AG04449 (cell line): Measurements from ENCODE around the gene BAAT.

Source experiments
- CTCF ChIA-PET: fragments of 350-600 bp; formaldehyde crosslinking; extraction: SDS; loops from one replicate; lab custom pipeline; 2021; ENCODE audit warnings: antibody characterized with exemption; lab: Yijun Ruan, JAX
- POLR2A ChIA-PET: fragments of 400-600, 350-600 bp; formaldehyde crosslinking; extraction: SDS; loops from one replicate; lab custom pipeline; 2020; ENCODE audit warnings: antibody characterized with exemption, inconsistent platforms; lab: Yijun Ruan, JAX
- DNase-seq: peaks from one replicate; pipeline ENCODE4 v3.0.0-alpha.2; 2010; ENCODE audit warnings: low read depth, low spot score
- H3K4me3 ChIP-seq: 2 replicates; pipeline ENCODE4 v1.5.1; 2011; ENCODE audit warnings: low read depth, mild to moderate bottlenecking, control low read depth, low read length
- TF ChIP-seq, protein P1 (sequence below): IDR thresholded peaks from one replicate; pipeline ENCODE4 v1.5.1; 2011; ENCODE audit warnings: mild to moderate bottlenecking, moderate library complexity, low read length, control low read depth, inconsistent platforms; ENCODE audit not compliant: insufficient read depth; ENCODE audit errors: missing control alignments

BAAT gene

DNA sequence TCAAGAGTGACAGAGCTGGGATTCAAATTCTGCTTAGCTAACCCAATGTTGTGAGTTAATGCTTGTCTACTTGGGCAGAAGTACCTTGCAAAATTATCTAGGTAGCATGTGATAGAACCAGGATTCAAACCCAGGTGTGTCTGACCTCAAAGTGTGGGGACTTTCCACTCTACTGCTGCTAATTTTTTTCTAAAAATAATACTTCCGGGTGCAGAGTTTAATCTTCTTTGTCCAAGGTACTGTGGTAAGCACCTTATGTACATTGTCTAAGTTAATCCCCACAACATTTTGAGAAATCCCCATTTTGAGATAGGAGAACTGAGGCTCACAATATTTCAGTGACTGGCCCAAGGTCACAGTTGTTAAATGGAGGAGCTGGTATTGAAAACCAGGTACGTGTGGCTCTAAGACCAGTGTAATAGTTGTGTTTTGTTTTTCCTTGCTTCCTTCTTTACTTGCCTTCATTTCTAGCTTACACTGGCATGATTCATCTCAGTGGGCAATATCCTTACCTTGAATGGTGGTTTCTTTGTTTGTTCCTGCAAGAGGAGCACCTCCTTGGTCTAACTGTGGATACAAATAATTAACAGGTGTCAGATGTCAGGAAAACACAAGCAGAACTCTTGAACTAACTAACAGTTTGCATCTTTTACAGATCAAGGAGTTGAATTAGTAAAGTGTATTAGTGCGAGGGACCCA is 43.3 kb upstream of the BAAT start:
- TF ChIP-seq, protein P1, sequence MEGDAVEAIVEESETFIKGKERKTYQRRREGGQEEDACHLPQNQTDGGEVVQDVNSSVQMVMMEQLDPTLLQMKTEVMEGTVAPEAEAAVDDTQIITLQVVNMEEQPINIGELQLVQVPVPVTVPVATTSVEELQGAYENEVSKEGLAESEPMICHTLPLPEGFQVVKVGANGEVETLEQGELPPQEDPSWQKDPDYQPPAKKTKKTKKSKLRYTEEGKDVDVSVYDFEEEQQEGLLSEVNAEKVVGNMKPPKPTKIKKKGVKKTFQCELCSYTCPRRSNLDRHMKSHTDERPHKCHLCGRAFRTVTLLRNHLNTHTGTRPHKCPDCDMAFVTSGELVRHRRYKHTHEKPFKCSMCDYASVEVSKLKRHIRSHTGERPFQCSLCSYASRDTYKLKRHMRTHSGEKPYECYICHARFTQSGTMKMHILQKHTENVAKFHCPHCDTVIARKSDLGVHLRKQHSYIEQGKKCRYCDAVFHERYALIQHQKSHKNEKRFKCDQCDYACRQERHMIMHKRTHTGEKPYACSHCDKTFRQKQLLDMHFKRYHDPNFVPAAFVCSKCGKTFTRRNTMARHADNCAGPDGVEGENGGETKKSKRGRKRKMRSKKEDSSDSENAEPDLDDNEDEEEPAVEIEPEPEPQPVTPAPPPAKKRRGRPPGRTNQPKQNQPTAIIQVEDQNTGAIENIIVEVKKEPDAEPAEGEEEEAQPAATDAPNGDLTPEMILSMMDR: no peak
- DNase-seq: no peak
- ChIA-PET CTCF (interaction anchor here (1.9 kb wide), 1 partner anchor 21 kb away, joined by 9 read pairs; no protein-coding TSS in a partner anchor), POLR2A (no interaction called here)
- no peak overlapping the region for H3K4me3 ChIP-seq

DNA sequence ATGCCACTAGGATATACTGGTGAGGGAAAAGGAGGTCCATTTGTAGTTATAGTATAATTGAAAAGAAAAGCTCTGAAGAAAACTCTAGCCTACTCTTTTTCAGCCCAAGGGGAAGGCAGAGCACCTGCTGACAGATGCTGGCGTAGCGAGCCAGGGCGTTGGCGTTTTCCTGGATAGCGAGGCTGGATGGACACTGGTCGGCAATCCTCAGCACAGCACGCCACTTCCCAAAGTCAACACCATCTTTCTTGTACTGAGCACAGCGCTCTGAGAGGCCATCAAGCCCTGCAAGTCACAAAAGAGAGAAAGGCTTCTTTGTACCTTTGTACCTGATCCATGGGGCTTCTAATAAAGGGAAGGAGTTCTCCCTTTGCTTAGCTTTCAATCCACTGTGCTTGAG is 42.6 kb upstream of the BAAT start:
- TF ChIP-seq, protein P1: no peak
- no peak overlapping the region for H3K4me3 ChIP-seq
- CTCF ChIA-PET: interaction anchor here (1.2 to 1.9 kb wide), 2 partner anchors 22 to 102 kb away, joined by 3 to 9 read pairs; no protein-coding TSS in a partner anchor
- no peak for DNase-seq
- POLR2A ChIA-PET: no interaction called here

DNA sequence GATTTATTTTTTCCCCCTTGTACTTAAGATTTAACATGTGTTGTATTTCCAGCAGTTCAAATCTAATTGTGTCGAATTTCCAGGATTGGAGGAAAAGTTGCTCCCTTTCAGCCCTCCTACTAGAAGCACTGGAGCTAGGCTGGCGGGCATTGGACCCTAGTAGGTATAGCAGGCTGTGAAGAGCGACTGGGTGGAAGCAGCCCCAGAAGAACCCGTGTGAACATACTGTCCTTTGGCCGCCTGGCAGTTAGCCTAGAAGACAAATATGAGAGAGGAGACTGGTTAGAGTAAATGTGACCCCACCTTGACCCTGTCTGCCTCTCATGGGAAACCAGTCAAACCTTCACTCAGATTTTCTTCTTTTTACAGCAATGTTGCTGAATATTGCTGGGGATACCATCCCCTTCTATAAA is 36.9 kb upstream of the BAAT start:
- CTCF ChIA-PET: interaction anchor here (2.2 kb wide), 1 partner anchor 37 kb away, joined by 6 read pairs; no protein-coding TSS in a partner anchor

DNA sequence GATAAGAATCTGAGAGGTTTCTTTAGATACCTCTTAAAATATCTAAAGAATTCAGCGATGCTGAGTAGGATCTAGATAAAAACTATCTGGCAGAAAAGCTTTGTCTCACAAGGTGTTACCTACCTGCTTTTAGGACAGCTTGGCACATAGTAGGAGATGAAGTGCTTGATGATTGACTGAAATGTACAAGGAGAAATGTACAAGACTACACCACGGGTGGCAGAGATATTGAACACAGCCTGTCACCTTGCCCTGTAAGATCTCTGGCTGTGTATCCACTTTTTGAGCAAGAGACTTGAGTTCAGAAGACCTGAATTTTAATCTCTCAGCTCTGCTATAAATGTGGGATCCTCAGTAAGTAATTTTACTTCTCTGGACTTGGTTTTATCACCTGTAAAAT is 35.1 kb upstream of the BAAT start:
- TF ChIP-seq, protein P1: no peak
- ChIA-PET POLR2A (interaction anchor here (2.1 kb wide), 1 partner anchor 21 kb away, joined by 9 read pairs; the partner anchor contains the start of genes MRPL50 and ZNF189), CTCF (no interaction called here)
- DNase-seq: no peak
- no peak overlapping the region for H3K4me3 ChIP-seq

More for the DNA sequence above, 36.9 kb upstream of the BAAT start:
- POLR2A ChIA-PET: no interaction called here
- no peak overlapping the region for H3K4me3 ChIP-seq
- TF ChIP-seq, protein P1: no peak
- DNase-seq: no peak

DNA sequence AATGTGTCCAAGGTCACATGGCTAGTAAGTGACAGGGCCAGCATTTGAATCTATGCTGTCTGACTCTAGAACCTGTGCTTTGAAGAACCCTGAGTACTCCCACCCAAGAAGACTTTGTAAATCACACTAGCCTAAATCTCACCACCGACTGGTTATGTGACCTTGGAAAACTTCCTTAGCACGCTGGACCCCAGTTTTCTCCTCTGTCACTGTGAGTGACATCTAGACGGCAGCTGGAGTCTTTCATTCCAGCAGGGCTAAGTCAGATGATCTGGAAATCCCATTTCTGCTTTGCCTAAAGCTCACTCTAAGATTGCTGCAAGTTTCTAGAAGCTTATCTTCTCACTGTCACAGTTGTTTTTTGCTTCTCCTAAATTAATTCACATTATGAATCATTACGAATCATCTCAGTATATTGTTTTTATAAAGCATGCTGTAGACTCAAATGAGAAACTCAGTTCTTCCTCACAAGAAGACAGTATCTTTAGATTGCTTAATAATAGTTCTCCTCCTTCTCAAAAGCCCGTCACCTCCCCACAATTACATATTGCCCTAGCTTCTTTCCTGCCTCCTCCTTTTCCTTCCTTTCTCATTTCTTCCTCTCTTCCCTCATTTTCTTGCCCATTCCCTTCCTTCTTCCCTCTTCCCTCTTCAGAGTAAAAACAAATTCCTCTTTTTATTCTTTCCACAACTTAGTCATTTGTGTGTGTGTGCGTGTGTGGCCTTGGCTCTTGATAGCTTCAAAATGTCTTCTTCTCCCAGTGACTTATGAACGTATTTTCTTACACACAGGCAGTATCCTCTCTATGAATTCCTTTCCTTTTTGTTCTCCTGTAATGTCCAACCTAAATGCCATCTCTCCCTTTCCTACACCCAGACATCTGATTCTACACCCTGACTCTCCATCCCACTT is 34.0 kb upstream of the BAAT start:
- H3K4me3 ChIP-seq: no peak overlapping the region
- POLR2A ChIA-PET: interaction anchor here (2.1 kb wide), 1 partner anchor 20 kb away, joined by 9 read pairs; the partner anchor contains the start of genes MRPL50 and ZNF189
- TF ChIP-seq, protein P1: no peak
- DNase-seq: no peak
- CTCF ChIA-PET: no interaction called here
